Esophagus (tissue), 2 donors: ENCODE measurements around the gene GDF2. TPM values are rescaled to one million over a fixed set of nuclear protein-coding genes. Genes with fewer than 3 reads are reported as not detected.

Source experiments
- H3K27ac ChIP-seq, 2 donors: one replicate each; pipeline ENCODE4 v1.5.1; 2013; ENCODE audit warnings: low read depth in 2 of 2, mild to moderate bottlenecking in 2 of 2, inconsistent platforms in 1 of 2, low read length in 1 of 2, moderate library complexity in 1 of 2
- H3K27me3 ChIP-seq, 2 donors: one replicate each; pipeline ENCODE4 v1.6.1; 2013; ENCODE audit warnings: low read length in 2 of 2, control low read depth in 1 of 2, mild to moderate bottlenecking in 1 of 2; ENCODE audit not compliant: insufficient read depth in 2 of 2, control insufficient read depth in 1 of 2
- H3K36me3 ChIP-seq, 2 donors: one replicate each; pipeline ENCODE4 v1.6.1; 2013; ENCODE audit warnings: low read length in 1 of 2; ENCODE audit not compliant: control insufficient read depth in 2 of 2, insufficient read depth in 2 of 2
- H3K4me1 ChIP-seq, 2 donors: one replicate each; pipeline ENCODE4 v1.6.1; 2013; ENCODE audit warnings: low read length in 1 of 2; ENCODE audit not compliant: control insufficient read depth in 2 of 2, insufficient read depth in 2 of 2
- H3K4me3 ChIP-seq, 2 donors: one replicate each; pipeline ENCODE4 v1.5.1; 2013; ENCODE audit warnings: low read length in 2 of 2, mild to moderate bottlenecking in 2 of 2, low read depth in 1 of 2, moderate library complexity in 1 of 2
- H3K9me3 ChIP-seq, 2 donors: one replicate each; pipeline ENCODE4 v1.6.1; 2013; ENCODE audit warnings: mild to moderate bottlenecking in 2 of 2, low read depth in 1 of 2, low read length in 1 of 2, moderate library complexity in 1 of 2; ENCODE audit not compliant: control insufficient read depth in 2 of 2, insufficient read depth in 1 of 2
- WGBS, 2 donors: extraction: QIAGEN DNeasy Blood & Tissue Kit; methylation state at CpG; one replicate each; pipeline ENCODE4 v1.1.7; 2013; 5-methylcytosine and 5-hydroxymethylcytosine counted together
- polyA plus RNA-seq, 2 donors: library from polyadenylated mRNA; stranded (reverse); fragments of 200-250 nt; gene quantifications; one replicate each; pipeline ENCODE4 v1.2.3, GENCODE V29; 2013
- donor health status: healthy with polysubstance abuse.
- donor health status: Bipolar disorder and iron deficiency.

Gene GDF2
- polyA plus RNA-seq, 2 donors, result not detected

GRCh38 chr10:47289921-47290320 is 32.3 kb upstream of the GDF2 start:
- H3K9me3 ChIP-seq, result no peaks in the 10 kb centered on the region
- no peak overlapping the region for H3K4me3 ChIP-seq
- H3K27ac ChIP-seq, result no peak overlapping the region
- no peaks in the 10 kb centered on the region for H3K27me3 ChIP-seq
- no peaks in the 10 kb centered on the region for H3K36me3 ChIP-seq
- H3K4me1 ChIP-seq, result peaks cover 0 to 4% of the 10 kb centered on the region in 2 donors
- WGBS, 2 donors, result 93 to 94% methylated on average over 6 of the region's 6 CpGs

DNA sequence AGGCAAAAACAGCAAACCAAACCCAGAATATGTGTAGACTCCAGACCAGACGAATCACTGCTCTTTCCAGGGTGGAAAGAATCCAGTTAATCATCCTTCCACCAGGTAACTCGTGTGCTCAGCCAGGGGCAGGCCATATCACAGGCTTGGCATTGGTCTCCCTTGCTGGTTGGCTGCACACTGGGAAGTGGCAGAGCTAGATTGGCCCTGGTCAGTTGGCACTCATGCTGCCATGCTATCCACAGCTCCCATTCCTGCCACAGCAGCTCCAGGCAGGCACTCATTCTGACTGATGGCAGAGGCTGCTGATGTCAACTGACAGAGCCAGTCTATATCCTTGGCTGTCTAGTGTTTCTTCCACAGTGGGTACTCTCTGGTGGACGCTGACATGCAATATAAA is 31.9 kb upstream of the GDF2 start:
- peaks cover 0 to 4% of the 10 kb centered on the region in 2 donors for H3K4me1 ChIP-seq
- no peak overlapping the region for H3K4me3 ChIP-seq
- H3K9me3 ChIP-seq, result no peaks in the 10 kb centered on the region
- no peaks in the 10 kb centered on the region for H3K36me3 ChIP-seq
- H3K27me3 ChIP-seq, result no peaks in the 10 kb centered on the region
- H3K27ac ChIP-seq, result no peak overlapping the region
- WGBS, 2 donors, result 67 to 79% methylated on average over 3 of the region's 3 CpGs

DNA sequence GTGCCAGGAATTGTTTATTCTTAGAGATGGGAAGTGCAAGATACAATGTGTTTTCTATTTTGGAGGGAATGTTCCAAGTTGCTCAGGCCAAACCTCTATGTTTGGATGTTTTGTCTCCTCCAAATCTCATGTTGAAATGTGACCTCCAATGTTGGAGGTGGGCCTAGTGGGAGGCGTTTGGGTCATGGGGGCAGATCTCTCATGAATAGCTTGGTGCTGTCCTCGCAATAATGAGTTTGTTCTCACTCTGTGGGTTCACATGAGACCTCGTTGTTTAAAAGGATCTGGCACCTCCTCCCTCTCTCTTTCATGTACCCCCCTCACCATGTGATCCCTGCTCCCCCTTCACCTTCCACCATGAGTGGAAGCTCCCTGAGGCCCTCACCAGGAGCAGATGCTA is 30.6 kb upstream of the GDF2 start:
- Histone ChIP-seq H3K4me1 (peaks cover 0 to 3% of the 10 kb centered on the region in 2 donors), H3K27me3 (no peaks in the 10 kb centered on the region), H3K36me3 (no peaks in the 10 kb centered on the region), H3K4me3 (no peak overlapping the region), H3K27ac (no peak overlapping the region), H3K9me3 (no peaks in the 10 kb centered on the region)
- WGBS, 2 donors, result 53 to 57% methylated on average over 3 of the region's 3 CpGs

- no peaks in the 10 kb centered on the region for H3K9me3 ChIP-seq
- no peaks in the 10 kb centered on the region for H3K27me3 ChIP-seq
- no peak overlapping the region for H3K4me3 ChIP-seq
- no peak overlapping the region for H3K27ac ChIP-seq
- no peaks in the 10 kb centered on the region for H3K4me1 ChIP-seq
- no peaks in the 10 kb centered on the region for H3K36me3 ChIP-seq
- 95 to 98% methylated on average over 9 of the region's 9 CpGs for WGBS, 2 donors
Measured at GRCh38 chr10:47294057-47294456, 28.2 kb upstream of the GDF2 start.

- Histone ChIP-seq H3K4me1 (no peaks in the 10 kb centered on the region), H3K4me3 (no peak overlapping the region), H3K9me3 (no peaks in the 10 kb centered on the region), H3K27me3 (no peaks in the 10 kb centered on the region), H3K27ac (no peak overlapping the region), H3K36me3 (no peaks in the 10 kb centered on the region)
- 94 to 95% methylated on average over 5 of the region's 5 CpGs for WGBS, 2 donors
Measured at GRCh38 chr10:47294501-47294900, 27.8 kb upstream of the GDF2 start.

- WGBS, 2 donors, result 86 to 88% methylated on average over 5 of the region's 5 CpGs
- Histone ChIP-seq H3K4me3 (no peak overlapping the region), H3K27me3 (peaks cover 0 to 6% of the 10 kb centered on the region in 2 donors), H3K27ac (no peak overlapping the region), H3K36me3 (no peaks in the 10 kb centered on the region), H3K9me3 (no peaks in the 10 kb centered on the region), H3K4me1 (peaks cover under 1 to 4% of the 10 kb centered on the region in 2 donors)
Measured at GRCh38 chr10:47295411-47295810, 26.8 kb upstream of the GDF2 start.

DNA sequence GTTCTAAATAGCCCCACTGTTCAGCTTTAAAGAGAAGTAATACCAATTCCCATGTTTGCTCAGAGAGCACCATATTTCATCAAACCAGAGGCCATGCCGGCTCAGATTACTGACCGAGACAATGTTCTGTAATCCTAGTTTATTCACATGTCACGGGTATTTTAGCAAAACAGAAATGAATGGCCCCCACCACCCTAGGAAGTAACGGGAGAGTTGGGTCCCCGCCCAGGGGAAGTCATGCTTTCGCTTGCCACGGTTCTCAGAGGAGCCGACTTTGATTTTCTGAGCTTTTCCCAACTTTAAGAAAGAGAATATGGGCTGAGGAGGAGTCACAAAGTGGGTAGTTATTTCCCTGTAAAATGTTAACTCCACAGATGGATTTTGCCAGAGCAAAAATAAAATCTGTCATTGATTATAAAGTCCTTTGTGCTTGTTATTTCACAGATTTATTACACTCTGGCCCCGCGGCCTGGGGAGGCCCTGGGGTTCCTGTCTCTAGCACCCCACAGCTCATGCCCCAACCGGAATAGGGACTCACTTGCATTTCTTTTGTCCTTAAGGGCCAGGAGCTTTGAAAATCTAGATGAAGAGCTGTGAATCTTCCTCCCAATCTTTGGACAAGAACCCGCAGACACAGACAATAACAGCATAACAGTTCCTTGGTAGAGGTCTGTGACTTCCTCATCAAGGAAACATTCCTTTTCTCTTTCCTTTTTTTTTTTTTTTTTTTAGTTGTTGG is 25.9 kb upstream of the GDF2 start:
- Histone ChIP-seq H3K36me3 (no peaks in the 10 kb centered on the region), H3K4me3 (no peak overlapping the region), H3K9me3 (no peaks in the 10 kb centered on the region), H3K27ac (no peak overlapping the region), H3K27me3 (peaks cover 0 to 6% of the 10 kb centered on the region in 2 donors), H3K4me1 (peaks cover 4 to 8% of the 10 kb centered on the region in 2 donors)
- WGBS, 2 donors, result 48 to 51% methylated on average over 12 of the region's 12 CpGs

GRCh38 chr10:47296941-47297340 is 25.3 kb upstream of the GDF2 start:
- Histone ChIP-seq H3K36me3 (no peaks in the 10 kb centered on the region), H3K4me3 (no peak overlapping the region), H3K9me3 (no peaks in the 10 kb centered on the region), H3K27ac (no peak overlapping the region), H3K27me3 (peaks cover 0 to 6% of the 10 kb centered on the region in 2 donors), H3K4me1 (peaks cover 4 to 8% of the 10 kb centered on the region in 2 donors)
- WGBS, 2 donors, result 40 to 88% methylated on average over 1 of the region's 1 CpG

- peaks cover 0 to 6% of the 10 kb centered on the region in 2 donors for H3K27me3 ChIP-seq
Measured at GRCh38 chr10:47297866-47298540, 24.3 kb upstream of the GDF2 start.

More at GRCh38 chr10:47297866-47298540, 24.3 kb upstream of the GDF2 start:
- peaks cover 4 to 8% of the 10 kb centered on the region in 2 donors for H3K4me1 ChIP-seq
- no peak overlapping the region for H3K4me3 ChIP-seq
- 91 to 92% methylated on average over 12 of the region's 12 CpGs for WGBS, 2 donors
- no peaks in the 10 kb centered on the region for H3K9me3 ChIP-seq
- H3K27ac ChIP-seq, result no peak overlapping the region
- no peaks in the 10 kb centered on the region for H3K36me3 ChIP-seq
